GM21447 (cell line): ENCODE data around the gene PIKFYVE.

Source experiments
- ATAC-seq: cut with Tn5 transposase; IDR thresholded peaks from one replicate; pipeline ENCODE4 v1.9.1; 2021; ENCODE audit not compliant: unreplicated experiment

Gene PIKFYVE

DNA sequence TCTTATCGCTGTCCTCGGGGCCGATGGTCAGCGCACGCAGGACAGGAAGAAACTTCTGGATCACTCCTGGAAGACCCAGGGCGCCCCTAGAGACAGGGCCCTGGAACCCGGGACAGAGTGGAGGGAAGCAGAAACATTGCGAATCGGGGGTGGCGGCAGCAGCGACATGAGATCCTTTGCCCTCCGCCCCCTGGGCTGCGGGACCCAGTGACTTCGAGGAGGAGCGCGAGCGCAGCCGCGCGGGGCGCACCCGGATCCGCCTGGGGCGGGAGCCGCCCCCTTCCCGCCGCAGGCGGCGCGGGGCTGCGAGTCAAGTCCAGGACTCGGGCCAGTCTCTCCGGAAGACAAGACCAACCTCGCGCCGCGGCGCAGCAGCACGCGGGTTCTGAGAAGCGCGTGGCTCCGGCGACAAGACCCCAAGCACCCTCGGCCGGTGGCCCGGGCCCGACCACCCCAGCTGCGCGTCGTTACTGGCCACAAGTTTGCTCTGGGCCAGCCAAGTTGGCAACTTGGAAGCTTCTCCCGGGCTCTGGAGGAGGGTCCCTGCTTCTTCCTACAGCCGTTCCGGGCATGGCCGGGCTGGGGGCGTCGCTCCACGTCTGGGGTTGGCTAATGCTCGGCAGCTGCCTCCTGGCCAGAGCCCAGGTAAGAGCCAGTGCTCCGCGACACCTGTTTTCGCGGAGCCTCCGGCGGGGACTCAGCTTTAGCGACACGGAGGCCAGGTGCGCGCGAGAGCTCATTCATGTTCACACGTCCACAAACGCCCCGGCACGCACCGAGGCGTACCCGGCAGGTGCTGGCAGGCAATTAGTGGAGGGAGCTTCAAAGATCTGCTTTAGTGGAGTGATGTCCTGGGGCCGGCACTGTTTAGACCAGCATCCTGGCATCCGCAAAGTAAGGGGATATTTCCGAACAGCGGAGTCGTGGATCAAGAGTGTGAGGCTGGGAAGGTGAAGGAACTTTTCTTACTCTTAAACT is 140.7 kb downstream of the PIKFYVE start, which contains the start of gene PTH2R:
Gene PTH2R (plus strand): TSS at position 319 of the 978 bp plus-strand sequence. CDS start 252 bp downstream, at position 571.
- ATAC-seq = no peak

GRCh38 chr2:208407667-208408066 is 141.6 kb downstream of the PIKFYVE start:
- no peak for ATAC-seq
